Hepatocyte (in vitro differentiated cells): ENCODE results near the gene FBXL17. TPM values are rescaled to one million over a fixed set of nuclear protein-coding genes. Genes with fewer than 3 reads are reported as not detected.
A peak's percentile ranks its signal among the peaks of the same experiment; 100 is the strongest.

Source experiments
- DNase-seq: peaks from one replicate; pipeline ENCODE4 v3.0.0-alpha.2; 2016; ENCODE audit warnings: low spot score
- H2AFZ ChIP-seq: fragments of 200-600 bp; sonication (generic); 2 replicates; pipeline ENCODE4 v1.6.0; 2016; ENCODE audit warnings: antibody characterized with exemption, mild to moderate bottlenecking
- H3K27ac ChIP-seq: fragments of 200-600 bp; sonication (generic); 2 replicates; pipeline ENCODE4 v1.5.1; 2016; ENCODE audit warnings: mild to moderate bottlenecking
- H3K27me3 ChIP-seq: fragments of 200-600 bp; sonication (generic); 2 replicates; pipeline ENCODE4 v1.6.1; 2016
- H3K36me3 ChIP-seq: fragments of 200-600 bp; sonication (generic); replicated peaks from 2 replicates; pipeline ENCODE4 v1.5.1; 2016; ENCODE audit warnings: low read depth; ENCODE audit not compliant: insufficient read depth
- H3K4me1 ChIP-seq: fragments of 200-600 bp; sonication (generic); 2 replicates; pipeline ENCODE4 v1.5.1; 2016; ENCODE audit warnings: mild to moderate bottlenecking, moderate library complexity; ENCODE audit not compliant: insufficient read depth
- H3K4me2 ChIP-seq: fragments of 200-600 bp; sonication (generic); 2 replicates; pipeline ENCODE4 v1.6.0; 2016
- H3K4me3 ChIP-seq: fragments of 200-600 bp; sonication (generic); 2 replicates; pipeline ENCODE4 v1.5.1; 2016; ENCODE audit warnings: mild to moderate bottlenecking
- H3K79me2 ChIP-seq: fragments of 200-600 bp; sonication (generic); 2 replicates; pipeline ENCODE4 v1.6.0; 2017; ENCODE audit warnings: mild to moderate bottlenecking
- H3K9me2 ChIP-seq: fragments of 200-600 bp; sonication (generic); replicated peaks from 2 replicates; pipeline ENCODE4 v1.6.0; 2017; ENCODE audit warnings: mild to moderate bottlenecking; ENCODE audit not compliant: insufficient read depth
- H3K9me3 ChIP-seq: fragments of 200-600 bp; sonication (generic); 2 replicates; pipeline ENCODE4 v1.5.1; 2016; ENCODE audit warnings: low read depth, mild to moderate bottlenecking
- H4K20me1 ChIP-seq: fragments of 200-600 bp; sonication (generic); 2 replicates; pipeline ENCODE4 v1.6.0; 2016; ENCODE audit warnings: mild to moderate bottlenecking; ENCODE audit not compliant: insufficient read depth, poor library complexity, severe bottlenecking
- EZH2 ChIP-seq: fragments of 200-600 bp; sonication (generic); IDR thresholded peaks from 2 replicates; pipeline ENCODE4 v1.6.1; 2016; ENCODE audit warnings: antibody characterized with exemption, mild to moderate bottlenecking, borderline replicate concordance
- EZH2phosphoT487 ChIP-seq: fragments of 200-600 bp; sonication (generic); IDR thresholded peaks from one replicate; pipeline ENCODE4 v1.6.1; 2018; ENCODE audit warnings: antibody characterized with exemption, mild to moderate bottlenecking, low read depth, moderate library complexity; ENCODE audit not compliant: unreplicated experiment, severe bottlenecking
- WGBS: methylation state at CpG from one replicate; pipeline ENCODE4 v1.1.6; 2016; ENCODE audit warnings: low lambda C conversion rate; ENCODE audit errors: missing lambda C conversion rate; 5-methylcytosine and 5-hydroxymethylcytosine counted together
- polyA plus RNA-seq: library from polyadenylated mRNA; unstranded; fragments of >200 nt; fragmentation: Nextera tagmentation; extraction: Ambion mirVana; gene quantifications from 2 replicates; pipeline ENCODE4 v1.2.1, GENCODE V29; 2016
- total RNA-seq: library from RNA; depleted of rRNA; stranded (reverse); fragments of >200 nt; gene quantifications from 2 replicates; pipeline ENCODE4 v1.2.3, GENCODE V29; 2014
- TF ChIP-seq, protein P1 (sequence below): fragments of 200-600 bp; sonication (generic); IDR thresholded peaks from 2 replicates; pipeline ENCODE4 v1.5.1; 2016; ENCODE audit warnings: antibody characterized with exemption, mild to moderate bottlenecking; ENCODE audit not compliant: poor library complexity

The FBXL17 gene
- total and polyA plus RNA-seq, 2 experiments from 2014 or later, result 12.5 to 18.2 TPM

GRCh38 chr5:108379722-108380530 lies 2.0 kb downstream of the FBXL17 start:
- Histone ChIP-seq H4K20me1 (no peaks in the 10 kb centered on the region), H2AFZ (peak overlapping the region; percentile 92), H3K36me3 (no peaks in the 10 kb centered on the region), H3K79me2 (peaks cover 65% of the 10 kb centered on the region), H3K27me3 (no peaks in the 10 kb centered on the region), H3K27ac (peak overlapping the region; percentile 100), H3K4me1 (peaks cover 27% of the 10 kb centered on the region), H3K4me3 (peak overlapping the region; percentile 88), H3K9me2 (no peaks in the 10 kb centered on the region), H3K4me2 (peak overlapping the region; percentile 88), H3K9me3 (no peaks in the 10 kb centered on the region)
- peak; percentile 26 for DNase-seq
- 22% methylated on average over 8 of the region's 8 CpGs for WGBS
- TF ChIP-seq EZH2phosphoT487, result no peak
- TF ChIP-seq, protein P1, sequence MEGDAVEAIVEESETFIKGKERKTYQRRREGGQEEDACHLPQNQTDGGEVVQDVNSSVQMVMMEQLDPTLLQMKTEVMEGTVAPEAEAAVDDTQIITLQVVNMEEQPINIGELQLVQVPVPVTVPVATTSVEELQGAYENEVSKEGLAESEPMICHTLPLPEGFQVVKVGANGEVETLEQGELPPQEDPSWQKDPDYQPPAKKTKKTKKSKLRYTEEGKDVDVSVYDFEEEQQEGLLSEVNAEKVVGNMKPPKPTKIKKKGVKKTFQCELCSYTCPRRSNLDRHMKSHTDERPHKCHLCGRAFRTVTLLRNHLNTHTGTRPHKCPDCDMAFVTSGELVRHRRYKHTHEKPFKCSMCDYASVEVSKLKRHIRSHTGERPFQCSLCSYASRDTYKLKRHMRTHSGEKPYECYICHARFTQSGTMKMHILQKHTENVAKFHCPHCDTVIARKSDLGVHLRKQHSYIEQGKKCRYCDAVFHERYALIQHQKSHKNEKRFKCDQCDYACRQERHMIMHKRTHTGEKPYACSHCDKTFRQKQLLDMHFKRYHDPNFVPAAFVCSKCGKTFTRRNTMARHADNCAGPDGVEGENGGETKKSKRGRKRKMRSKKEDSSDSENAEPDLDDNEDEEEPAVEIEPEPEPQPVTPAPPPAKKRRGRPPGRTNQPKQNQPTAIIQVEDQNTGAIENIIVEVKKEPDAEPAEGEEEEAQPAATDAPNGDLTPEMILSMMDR, result no peak
- no peak for TF ChIP-seq EZH2

- Histone ChIP-seq H4K20me1 (no peaks in the 10 kb centered on the region), H3K4me3 (no peak overlapping the region), H3K9me3 (peaks cover 5% of the 10 kb centered on the region), H3K9me2 (no peaks in the 10 kb centered on the region), H3K4me2 (no peak overlapping the region), H3K36me3 (no peaks in the 10 kb centered on the region), H3K4me1 (peaks cover 15% of the 10 kb centered on the region), H3K27ac (no peak overlapping the region), H2AFZ (no peak overlapping the region), H3K79me2 (peaks cover 96% of the 10 kb centered on the region), H3K27me3 (no peaks in the 10 kb centered on the region)
- 97% methylated on average over 1 of the region's 1 CpG for WGBS
- TF ChIP-seq EZH2, result no peak
- DNase-seq, result no peak
Observed at GRCh38 chr5:108375768-108376167, 6.1 kb downstream of the FBXL17 start.

DNA sequence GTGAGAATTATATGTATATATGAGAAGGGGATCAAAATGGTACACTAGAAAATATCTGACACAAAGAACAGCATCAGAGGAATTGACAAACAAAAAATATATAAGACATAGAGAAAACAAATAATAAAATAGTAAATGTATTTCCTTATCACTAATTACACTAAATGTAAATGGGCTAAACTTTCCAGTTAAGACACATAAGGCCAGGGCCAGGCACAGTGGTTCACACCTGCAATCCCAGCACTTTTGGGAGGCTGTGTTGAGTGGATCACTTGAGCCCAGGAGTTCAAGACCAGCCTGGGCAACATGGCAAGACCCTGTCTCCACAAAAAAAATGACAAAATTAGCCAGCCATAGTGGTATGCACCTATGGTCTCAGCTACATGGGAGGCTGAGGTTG lies 8.5 kb downstream of the FBXL17 start:
- no peaks in the 10 kb centered on the region for H3K9me2 ChIP-seq
- TF ChIP-seq EZH2, result no peak
- TF ChIP-seq, protein P1, result no peak
- TF ChIP-seq EZH2phosphoT487, result no peak
- no peaks in the 10 kb centered on the region for H3K36me3 ChIP-seq
- peaks cover 5% of the 10 kb centered on the region for H3K9me3 ChIP-seq
- no peak overlapping the region for H3K4me3 ChIP-seq
- no peaks in the 10 kb centered on the region for H3K27me3 ChIP-seq
- peaks cover under 1% of the 10 kb centered on the region for H3K4me1 ChIP-seq
- H3K4me2 ChIP-seq, result no peak overlapping the region
- no peaks in the 10 kb centered on the region for H4K20me1 ChIP-seq
- H3K27ac ChIP-seq, result no peak overlapping the region
- H3K79me2 ChIP-seq, result peaks cover 88% of the 10 kb centered on the region
- no peak overlapping the region for H2AFZ ChIP-seq
- no peak for DNase-seq

- 98% methylated on average over 2 of the region's 2 CpGs for WGBS
- Histone ChIP-seq H3K4me2 (no peak overlapping the region), H4K20me1 (no peaks in the 10 kb centered on the region)
Observed at GRCh38 chr5:108372369-108372768, 9.5 kb downstream of the FBXL17 start.

More at GRCh38 chr5:108372369-108372768, 9.5 kb downstream of the FBXL17 start:
- no peak overlapping the region for H3K27ac ChIP-seq
- H3K4me1 ChIP-seq, result peaks cover 11% of the 10 kb centered on the region
- H3K4me3 ChIP-seq, result no peak overlapping the region
- H3K79me2 ChIP-seq, result peaks cover 84% of the 10 kb centered on the region
- H2AFZ ChIP-seq, result no peak overlapping the region
- H3K36me3 ChIP-seq, result no peaks in the 10 kb centered on the region
- H3K27me3 ChIP-seq, result no peaks in the 10 kb centered on the region
- H3K9me2 ChIP-seq, result no peaks in the 10 kb centered on the region
- H3K9me3 ChIP-seq, result peaks cover 5% of the 10 kb centered on the region
- no peak for DNase-seq
- TF ChIP-seq EZH2phosphoT487 (no peak), EZH2 (no peak)
- TF ChIP-seq, protein P1, result no peak
